Spleen (tissue), 11 donors: ENCODE measurements around the gene MAPK10. TPM values are rescaled to one million over a fixed set of nuclear protein-coding genes. Genes with fewer than 3 reads are reported as not detected.
"Not testable (repeated sequence)": the region's sequence is repeated elsewhere in the genome, so short reads cannot be mapped to it uniquely, and the experiment has no call there.

Experiments
- DNase-seq: peaks from one replicate; pipeline ENCODE4 v3.0.0-alpha.2; 2020
- H3K27ac ChIP-seq, 8 donors: fragments of 200-600 bp; sonication (generic) in 7 of 8; 1 replicate in 4 of 8; 2 replicates in 4 of 8; pipeline versions ENCODE4 v1.5.0 to v1.8.0; 2016 to 2021; ENCODE audit warnings: inconsistent platforms in 4 of 8, mild to moderate bottlenecking in 4 of 8, moderate library complexity in 1 of 8
- H3K27me3 ChIP-seq, 7 donors: fragments of 200-600 bp; sonication (generic) in 6 of 7; replicated peaks in 1 of 7; 1 replicate in 4 of 7; 2 replicates in 3 of 7; pipeline versions ENCODE4 v1.5.0 to v1.8.0; 2016 to 2021; ENCODE audit warnings: inconsistent platforms in 3 of 7, mild to moderate bottlenecking in 1 of 7
- H3K36me3 ChIP-seq, 6 donors: fragments of 200-600 bp; sonication (generic) in 5 of 6; 1 replicate in 4 of 6; 2 replicates in 2 of 6; pipeline versions ENCODE4 v1.5.0 to v1.8.0; 2016 to 2021; ENCODE audit warnings: inconsistent platforms in 2 of 6
- H3K4me1 ChIP-seq, 6 donors: fragments of 200-600 bp; sonication (generic) in 5 of 6; 1 replicate in 3 of 6; 2 replicates in 3 of 6; pipeline versions ENCODE4 v1.5.0 to v1.8.0; 2016 to 2021; ENCODE audit warnings: inconsistent platforms in 3 of 6
- H3K4me3 ChIP-seq, 8 donors: fragments of 200-600 bp; sonication (generic) in 7 of 8; 1 replicate in 4 of 8; 2 replicates in 4 of 8; pipeline versions ENCODE4 v1.5.0 to v1.8.0; 2016 to 2021; ENCODE audit warnings: inconsistent platforms in 4 of 8, mild to moderate bottlenecking in 4 of 8, moderate library complexity in 2 of 8
- H3K9me3 ChIP-seq, 8 donors: fragments of 200-600 bp; sonication (generic) in 7 of 8; 1 replicate in 4 of 8; 2 replicates in 4 of 8; pipeline versions ENCODE4 v1.5.0 to v1.8.0; 2016 to 2021; ENCODE audit warnings: inconsistent platforms in 4 of 8
- POLR2A ChIP-seq, 3 donors: fragments of 450-650 bp; IDR thresholded peaks; one replicate each; pipeline ENCODE4 v1.5.1; 2017; ENCODE audit warnings: antibody characterized with exemption in 3 of 3, mild to moderate bottlenecking in 1 of 3
- POLR2AphosphoS5 ChIP-seq, 3 donors: sonication (generic); formaldehyde crosslinking; IDR thresholded peaks; one replicate each; pipeline ENCODE4 v1.5.1; 2017; ENCODE audit warnings: antibody characterized with exemption in 3 of 3
- WGBS, 5 donors: extraction: QIAGEN DNeasy Blood & Tissue Kit in 3 of 5; methylation state at CpG; one replicate each; pipeline versions ENCODE4 v1.1.5 to v1.1.7; 2013 to 2018; 5-methylcytosine and 5-hydroxymethylcytosine counted together
- intact Hi-C: fragments of 100-400 bp; cut with DNase I; formaldehyde crosslinking; loops from one replicate; pipeline ENCODE4 v1.15.0; 2023; ENCODE audit warnings: low total_unique reads
- polyA plus RNA-seq, 3 donors: library from polyadenylated mRNA; stranded (reverse); fragments of 200-250 nt; gene quantifications; one replicate each; pipeline ENCODE4 v1.2.1, GENCODE V29; 2013
- total RNA-seq, 7 donors: library from RNA; depleted of rRNA in 3 of 7; stranded (reverse); fragments of >200 nt in 3 of 7; fragmentation: NEBNext Ultra II Directional in 4 of 7; extraction: Animal tissue kit (Norgen Biotek cat#: 25700) in 4 of 7; gene quantifications; one replicate each; pipeline versions ENCODE4 v1.1.0 to v1.2.1, GENCODE V29; 2016 to 2021
- TF ChIP-seq, protein P1 (sequence below), 11 experiments: fragments of 200-600 bp in 7 of 11; fragments of 450-650 bp in 4 of 11; sonication (generic) in 4 of 11; IDR thresholded peaks in 8 of 11; conservative IDR thresholded peaks in 3 of 11; 1 replicate in 7 of 11; 2 replicates in 4 of 11; pipeline versions ENCODE4 v1.4.0 to v1.8.0; 2016 to 2021; ENCODE audit warnings: antibody characterized with exemption in 11 of 11, inconsistent platforms in 4 of 11, mild to moderate bottlenecking in 1 of 11
- donor health status: healthy with polysubstance abuse.
- donor health status: DM: no; HTN: no; CAD: no; lungs with moderate emphysema.
- donor health status: DM: no; HTN: no; CAD: no.
- donor health status: Bipolar disorder and iron deficiency.
- donor health status: healthy.
- donor health status: DM: no; HTN: no; CAD: no.
- donor health status: DM: yes; HTN: yes; CAD: no.

MAPK10 gene
- total and polyA plus RNA-seq, 10 donors: 3.0 to 40.6 (median 15.2) TPM

DNA sequence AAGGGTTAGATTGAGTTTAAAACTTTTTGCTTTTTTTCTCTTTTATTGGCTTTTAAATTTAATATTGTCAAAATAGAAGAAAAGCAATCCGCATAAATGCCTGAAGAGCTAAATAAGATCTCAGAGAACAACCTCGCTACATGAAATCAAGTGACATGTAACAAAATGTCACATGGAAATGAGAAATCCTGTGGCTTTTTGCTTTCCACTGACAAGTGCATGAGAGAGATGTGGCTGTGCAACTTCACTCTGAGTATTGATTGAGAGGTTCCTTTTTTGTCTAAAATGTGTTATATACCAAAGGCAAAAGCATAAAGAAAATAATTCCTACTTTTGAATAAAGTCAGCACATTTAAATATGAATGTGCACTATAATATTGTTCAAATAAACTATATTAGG is 263.5 kb downstream of the MAPK10 start:
- H3K27ac ChIP-seq: no peak overlapping the region
- intact Hi-C loops: no loop called here
- no peak overlapping the region for H3K4me3 ChIP-seq
- no peaks in the 10 kb centered on the region for H3K4me1 ChIP-seq
- WGBS, 5 donors: 84 to 94% (median 89%) methylated on average over 2 of the region's 2 CpGs
- H3K27me3 ChIP-seq: no peaks in the 10 kb centered on the region
- TF ChIP-seq POLR2AphosphoS5 (IDR thresholded peaks at IDR 0.05) (no peak), POLR2A (IDR thresholded peaks at IDR 0.05) (no peak)
- TF ChIP-seq, protein P1, sequence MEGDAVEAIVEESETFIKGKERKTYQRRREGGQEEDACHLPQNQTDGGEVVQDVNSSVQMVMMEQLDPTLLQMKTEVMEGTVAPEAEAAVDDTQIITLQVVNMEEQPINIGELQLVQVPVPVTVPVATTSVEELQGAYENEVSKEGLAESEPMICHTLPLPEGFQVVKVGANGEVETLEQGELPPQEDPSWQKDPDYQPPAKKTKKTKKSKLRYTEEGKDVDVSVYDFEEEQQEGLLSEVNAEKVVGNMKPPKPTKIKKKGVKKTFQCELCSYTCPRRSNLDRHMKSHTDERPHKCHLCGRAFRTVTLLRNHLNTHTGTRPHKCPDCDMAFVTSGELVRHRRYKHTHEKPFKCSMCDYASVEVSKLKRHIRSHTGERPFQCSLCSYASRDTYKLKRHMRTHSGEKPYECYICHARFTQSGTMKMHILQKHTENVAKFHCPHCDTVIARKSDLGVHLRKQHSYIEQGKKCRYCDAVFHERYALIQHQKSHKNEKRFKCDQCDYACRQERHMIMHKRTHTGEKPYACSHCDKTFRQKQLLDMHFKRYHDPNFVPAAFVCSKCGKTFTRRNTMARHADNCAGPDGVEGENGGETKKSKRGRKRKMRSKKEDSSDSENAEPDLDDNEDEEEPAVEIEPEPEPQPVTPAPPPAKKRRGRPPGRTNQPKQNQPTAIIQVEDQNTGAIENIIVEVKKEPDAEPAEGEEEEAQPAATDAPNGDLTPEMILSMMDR (IDR thresholded peaks at IDR 0.05 in 8 of 11, conservative IDR thresholded peaks at IDR 0.05 in 3 of 11): no peak
- no peaks in the 10 kb centered on the region for H3K9me3 ChIP-seq
- no peak for DNase-seq
- no peaks in the 10 kb centered on the region for H3K36me3 ChIP-seq

DNA sequence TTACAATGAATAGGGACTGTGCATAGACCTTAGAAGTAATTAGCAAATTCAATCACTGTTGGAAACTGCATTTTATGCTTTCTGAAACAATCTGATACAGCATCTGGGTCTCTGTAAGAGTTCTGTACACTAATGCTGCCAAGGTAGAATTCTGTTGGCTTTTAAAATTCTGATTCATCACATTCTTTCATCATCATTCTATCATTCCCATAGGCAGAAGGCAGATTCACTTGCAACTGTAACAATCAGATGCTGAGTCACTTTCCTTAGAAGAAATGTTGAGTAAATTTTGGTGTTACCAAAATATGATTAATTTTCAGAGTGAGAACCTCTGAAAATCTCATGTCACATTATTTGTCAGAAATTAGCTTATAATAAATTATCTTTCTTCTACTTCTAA is 267.2 kb downstream of the MAPK10 start:
- H3K36me3 ChIP-seq: no peaks in the 10 kb centered on the region
- TF ChIP-seq POLR2AphosphoS5 (IDR thresholded peaks at IDR 0.05) (no peak), POLR2A (IDR thresholded peaks at IDR 0.05) (no peak)
- TF ChIP-seq, protein P1 (IDR thresholded peaks at IDR 0.05 in 8 of 11, conservative IDR thresholded peaks at IDR 0.05 in 3 of 11): no peak
- H3K27ac ChIP-seq: no peak overlapping the region
- H3K27me3 ChIP-seq: no peaks in the 10 kb centered on the region
- DNase-seq: no peak
- H3K4me1 ChIP-seq: no peaks in the 10 kb centered on the region
- no peaks in the 10 kb centered on the region for H3K9me3 ChIP-seq
- H3K4me3 ChIP-seq: no peak overlapping the region
- intact Hi-C loops: no loop called here

DNA sequence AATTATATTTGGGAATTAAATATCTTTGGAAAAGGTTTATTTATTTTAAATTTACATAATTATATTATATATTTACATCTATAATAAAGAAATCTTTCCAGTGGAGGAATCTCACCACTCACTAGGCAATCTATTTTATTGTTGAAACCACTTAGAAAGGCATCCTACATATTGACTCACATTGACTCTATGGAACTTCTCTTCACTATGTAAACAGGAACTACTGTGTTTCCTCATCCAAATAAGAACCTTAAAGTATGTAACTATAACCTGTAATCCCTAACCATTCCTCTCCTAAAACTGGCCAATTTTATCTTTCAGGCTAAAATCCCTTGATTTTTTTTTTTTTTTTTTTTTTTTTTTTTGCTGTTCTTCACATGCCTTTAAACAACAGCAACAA is 268.7 kb downstream of the MAPK10 start:
- no peaks in the 10 kb centered on the region for H3K27me3 ChIP-seq
- H3K4me3 ChIP-seq: no peak overlapping the region
- DNase-seq: no peak
- no peaks in the 10 kb centered on the region for H3K9me3 ChIP-seq
- intact Hi-C loops: no loop called here
- TF ChIP-seq POLR2A (IDR thresholded peaks at IDR 0.05): no peak
- no peak for TF ChIP-seq POLR2AphosphoS5 (IDR thresholded peaks at IDR 0.05)
- H3K36me3 ChIP-seq: no peaks in the 10 kb centered on the region
- H3K4me1 ChIP-seq: no peaks in the 10 kb centered on the region
- H3K27ac ChIP-seq: no peak overlapping the region

DNA sequence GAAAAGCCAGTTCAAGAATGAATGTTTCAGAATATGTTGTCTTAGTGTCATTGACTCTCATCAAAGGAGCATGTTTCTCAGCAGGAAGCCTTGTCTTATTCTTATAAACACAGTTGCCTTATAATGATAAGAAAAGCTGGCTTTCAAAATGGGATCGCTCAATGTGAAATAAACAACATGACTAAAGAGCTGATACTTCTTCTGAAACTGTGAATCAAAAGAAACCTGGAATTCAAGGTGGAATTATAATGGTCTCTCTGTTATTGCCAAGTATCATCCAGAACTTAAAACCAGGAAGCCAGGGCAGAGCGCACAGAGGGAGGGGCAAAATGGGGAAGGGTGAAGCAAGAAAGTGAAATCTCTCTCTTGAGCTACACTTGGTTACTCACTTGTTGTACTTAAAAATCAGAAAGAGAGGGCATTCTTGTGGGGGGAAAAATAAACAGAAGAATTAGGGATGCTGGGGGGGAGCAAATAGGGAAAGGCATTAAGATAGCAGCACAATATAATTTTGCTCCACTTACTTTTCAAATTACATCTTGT is 270.0 kb downstream of the MAPK10 start:
- Histone ChIP-seq H3K27ac (no peak overlapping the region), H3K9me3 (no peaks in the 10 kb centered on the region), H3K36me3 (no peaks in the 10 kb centered on the region), H3K4me3 (no peak overlapping the region), H3K4me1 (no peaks in the 10 kb centered on the region), H3K27me3 (no peaks in the 10 kb centered on the region)
- WGBS, 5 donors: 82 to 91% (median 85%) methylated on average over 2 of the region's 2 CpGs
- DNase-seq: no peak
- intact Hi-C loops: no loop called here
- TF ChIP-seq POLR2A (IDR thresholded peaks at IDR 0.05): no peak
- TF ChIP-seq POLR2AphosphoS5 (IDR thresholded peaks at IDR 0.05): no peak
- TF ChIP-seq, protein P1 (IDR thresholded peaks at IDR 0.05 in 8 of 11, conservative IDR thresholded peaks at IDR 0.05 in 3 of 11): no peak

DNA sequence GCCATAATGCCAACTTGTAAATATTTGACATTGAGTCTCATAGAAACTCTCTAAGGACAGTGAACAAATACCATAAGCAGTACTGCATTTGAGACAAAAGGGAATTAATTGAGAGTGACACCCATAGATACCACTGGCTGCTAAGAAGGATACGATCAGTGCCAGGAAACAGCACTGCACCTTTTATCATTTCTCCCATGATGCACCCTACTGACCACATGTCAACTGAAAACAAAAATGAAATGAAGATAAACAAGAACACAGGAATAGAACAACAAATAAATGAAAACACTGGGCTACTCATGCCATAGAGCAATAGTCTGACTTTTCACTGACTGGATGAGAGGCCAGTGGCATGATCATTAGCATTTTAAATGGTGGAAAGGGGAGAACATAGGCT is 270.8 kb downstream of the MAPK10 start:
- H3K27ac ChIP-seq: no peak overlapping the region
- H3K4me3 ChIP-seq: no peak overlapping the region
- 76 to 96% (median 81%) methylated on average over 1 of the region's 1 CpG for WGBS, 5 donors
- no peak for DNase-seq
- intact Hi-C loops: no loop called here
- no peaks in the 10 kb centered on the region for H3K4me1 ChIP-seq
- H3K27me3 ChIP-seq: no peaks in the 10 kb centered on the region
- TF ChIP-seq POLR2A (IDR thresholded peaks at IDR 0.05) (no peak), POLR2AphosphoS5 (IDR thresholded peaks at IDR 0.05) (no peak)
- TF ChIP-seq, protein P1 (IDR thresholded peaks at IDR 0.05 in 8 of 11, conservative IDR thresholded peaks at IDR 0.05 in 3 of 11): no peak
- H3K36me3 ChIP-seq: no peaks in the 10 kb centered on the region
- H3K9me3 ChIP-seq: peaks cover 0 to under 1% (median 0%) of the 10 kb centered on the region in 8 donors

DNA sequence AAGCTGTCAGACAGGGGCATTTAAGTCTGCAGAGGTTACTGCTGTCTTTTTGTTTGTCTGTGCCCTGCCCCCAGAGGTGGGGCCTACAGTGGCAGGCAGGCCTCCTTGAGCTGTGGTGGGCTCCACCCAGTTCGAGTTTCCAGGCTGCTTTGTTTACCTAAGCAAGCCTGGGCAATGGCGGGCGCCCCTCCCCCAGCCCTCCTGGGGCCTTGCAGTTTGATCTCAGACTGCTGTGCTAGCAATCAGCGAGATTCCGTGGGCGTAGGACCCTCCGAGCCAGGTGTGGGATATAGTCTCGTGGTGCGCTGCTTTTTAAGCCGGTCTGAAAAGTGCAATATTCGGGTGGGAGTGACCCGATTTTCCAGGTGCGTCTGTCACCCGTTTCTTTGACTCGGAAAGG is 284.1 kb downstream of the MAPK10 start:
- H3K36me3 ChIP-seq, H3K9me3 ChIP-seq, H3K4me1 ChIP-seq, H3K27ac ChIP-seq, intact Hi-C loops, DNase-seq, H3K4me3 ChIP-seq, H3K27me3 ChIP-seq: not testable (repeated sequence)
- whole genome bisulfite sequencing, 5 donors: 84 to 94% (median 90%) methylated on average over 14 to 15 of the region's 15 CpGs
